Stimulated activated memory B cell treated with anti-CD40 and anti-IgM and Interleukin-4, amounts not matched to agents 10 μg/mL and 1 μg/mL and 100 μg/mL, for 72 hours (primary cell): ENCODE results near the gene TIMM13.
"Not testable (repeated sequence)": the region's sequence is repeated elsewhere in the genome, so short reads cannot be mapped to it uniquely, and the experiment has no call there.

Experiments used
- ATAC-seq: fragments of 150-1000 bp; cut with Tn5 transposase; 2 replicates; pipeline ENCODE4 v1.10.0; 2021
- H3K27ac Mint-ChIP-seq: one replicate; pipeline ENCODE4 v1.8.0; 2022; ENCODE audit warnings: mild to moderate bottlenecking, mixed read lengths
- H3K27me3 Mint-ChIP-seq: one replicate; pipeline ENCODE4 v1.8.0; 2022; ENCODE audit warnings: mixed read lengths
- H3K36me3 Mint-ChIP-seq: one replicate; pipeline ENCODE4 v1.8.0; 2022; ENCODE audit warnings: mixed read lengths
- H3K4me1 Mint-ChIP-seq: one replicate; pipeline ENCODE4 v1.8.0; 2022; ENCODE audit warnings: mixed read lengths
- H3K4me3 Mint-ChIP-seq: one replicate; pipeline ENCODE4 v1.8.0; 2022; ENCODE audit warnings: mild to moderate bottlenecking, moderate library complexity, mixed read lengths
- H3K9me3 Mint-ChIP-seq: one replicate; pipeline ENCODE4 v1.8.0; 2022; ENCODE audit warnings: mixed read lengths

TIMM13 gene

GRCh38 chr19:2426611-2427428 lies 566 bp downstream of the TIMM13 start:
- Mint-ChIP-seq H3K4me3 (peak overlapping the region; percentile 92), H3K27ac (peak overlapping the region; percentile 95), H3K4me1 (peaks cover 7% of the 10 kb centered on the region), H3K9me3 (no peaks in the 10 kb centered on the region), H3K27me3 (no peaks in the 10 kb centered on the region), H3K36me3 (peaks cover 7% of the 10 kb centered on the region)
- peak; percentile 3 for ATAC-seq

- no peaks in the 10 kb centered on the region for H3K9me3 Mint-ChIP-seq
- H3K4me1 Mint-ChIP-seq: peaks cover 7% of the 10 kb centered on the region
- peak overlapping the region; percentile 95 for H3K27ac Mint-ChIP-seq
- peak overlapping the region; percentile 92 for H3K4me3 Mint-ChIP-seq
- ATAC-seq: no peak
- H3K27me3 Mint-ChIP-seq: no peaks in the 10 kb centered on the region
- H3K36me3 Mint-ChIP-seq: no peaks in the 10 kb centered on the region
Measured at GRCh38 chr19:2425622-2426581, 1.5 kb downstream of the TIMM13 start.

GRCh38 chr19:2424686-2425621 lies 2.4 kb downstream of the TIMM13 start:
- H3K4me1 Mint-ChIP-seq: peaks cover 7% of the 10 kb centered on the region
- H3K36me3 Mint-ChIP-seq: no peaks in the 10 kb centered on the region
- H3K9me3 Mint-ChIP-seq: no peaks in the 10 kb centered on the region
- no peaks in the 10 kb centered on the region for H3K27me3 Mint-ChIP-seq
- no peak for ATAC-seq
- H3K27ac Mint-ChIP-seq: no peak overlapping the region
- H3K4me3 Mint-ChIP-seq: no peak overlapping the region

- Mint-ChIP-seq H3K4me3 (no peak overlapping the region), H3K9me3 (no peaks in the 10 kb centered on the region), H3K36me3 (no peaks in the 10 kb centered on the region), H3K27ac (no peak overlapping the region), H3K4me1 (peaks cover 7% of the 10 kb centered on the region), H3K27me3 (no peaks in the 10 kb centered on the region)
- no peak for ATAC-seq
Measured at GRCh38 chr19:2423915-2424685, 3.3 kb downstream of the TIMM13 start.

GRCh38 chr19:2423071-2423914 lies 4.1 kb downstream of the TIMM13 start:
- no peaks in the 10 kb centered on the region for H3K9me3 Mint-ChIP-seq
- peaks cover 7% of the 10 kb centered on the region for H3K4me1 Mint-ChIP-seq
- H3K27ac Mint-ChIP-seq: no peak overlapping the region
- H3K36me3 Mint-ChIP-seq: no peaks in the 10 kb centered on the region
- no peaks in the 10 kb centered on the region for H3K27me3 Mint-ChIP-seq
- H3K4me3 Mint-ChIP-seq: no peak overlapping the region
- no peak for ATAC-seq

- peaks cover 6% of the 10 kb centered on the region for H3K4me1 Mint-ChIP-seq
- H3K9me3 Mint-ChIP-seq: no peaks in the 10 kb centered on the region
- no peak for ATAC-seq
- peaks cover 10% of the 10 kb centered on the region for H3K36me3 Mint-ChIP-seq
- H3K27ac Mint-ChIP-seq: no peak overlapping the region
- H3K27me3 Mint-ChIP-seq: no peaks in the 10 kb centered on the region
- H3K4me3 Mint-ChIP-seq: no peak overlapping the region
Measured at GRCh38 chr19:2421581-2422306, 5.6 kb downstream of the TIMM13 start.

- Mint-ChIP-seq H3K27me3 (no peaks in the 10 kb centered on the region), H3K4me3 (no peak overlapping the region), H3K36me3 (peaks cover 14% of the 10 kb centered on the region), H3K27ac (no peak overlapping the region), H3K4me1 (no peaks in the 10 kb centered on the region), H3K9me3 (no peaks in the 10 kb centered on the region)
- ATAC-seq: no peak
Measured at GRCh38 chr19:2420490-2420889, 6.9 kb downstream of the TIMM13 start.

- peaks cover 14% of the 10 kb centered on the region for H3K36me3 Mint-ChIP-seq
- H3K4me1 Mint-ChIP-seq: no peaks in the 10 kb centered on the region
- ATAC-seq: no peak
- no peaks in the 10 kb centered on the region for H3K27me3 Mint-ChIP-seq
- H3K27ac Mint-ChIP-seq: peak overlapping the region; percentile 77
- H3K4me3 Mint-ChIP-seq: no peak overlapping the region
- H3K9me3 Mint-ChIP-seq: no peaks in the 10 kb centered on the region
Measured at GRCh38 chr19:2419754-2420153, 7.6 kb downstream of the TIMM13 start.

- Mint-ChIP-seq H3K4me3 (no peak overlapping the region), H3K36me3 (peaks cover 14% of the 10 kb centered on the region), H3K9me3 (no peaks in the 10 kb centered on the region), H3K4me1 (no peaks in the 10 kb centered on the region), H3K27me3 (no peaks in the 10 kb centered on the region), H3K27ac (no peak overlapping the region)
- ATAC-seq: no peak
Measured at GRCh38 chr19:2417881-2418406, 9.4 kb downstream of the TIMM13 start.

GRCh38 chr19:2417436-2417835 lies 9.9 kb downstream of the TIMM13 start:
- not testable (repeated sequence) for H3K27me3 Mint-ChIP-seq, H3K4me3 Mint-ChIP-seq, H3K9me3 Mint-ChIP-seq, H3K4me1 Mint-ChIP-seq, H3K27ac Mint-ChIP-seq
- H3K36me3 Mint-ChIP-seq: peaks cover 14% of the 10 kb centered on the region
- ATAC-seq: peak; percentile 20

- Mint-ChIP-seq H3K27me3 (no peaks in the 10 kb centered on the region), H3K27ac (no peak overlapping the region), H3K4me3 (no peak overlapping the region), H3K36me3 (peaks cover 14% of the 10 kb centered on the region), H3K9me3 (no peaks in the 10 kb centered on the region), H3K4me1 (no peaks in the 10 kb centered on the region)
- peak; percentile 64 for ATAC-seq
Measured at GRCh38 chr19:2416321-2417097, 10.9 kb downstream of the TIMM13 start.

- no peak overlapping the region for H3K4me3 Mint-ChIP-seq
- H3K27ac Mint-ChIP-seq: no peak overlapping the region
- peaks cover 14% of the 10 kb centered on the region for H3K36me3 Mint-ChIP-seq
- no peak for ATAC-seq
- H3K27me3 Mint-ChIP-seq: peaks cover under 1% of the 10 kb centered on the region
- H3K9me3 Mint-ChIP-seq: no peaks in the 10 kb centered on the region
- no peaks in the 10 kb centered on the region for H3K4me1 Mint-ChIP-seq
Measured at GRCh38 chr19:2415973-2416319, 11.4 kb downstream of the TIMM13 start.
